HepG2 (cell line): ENCODE data around the gene EGLN2. TPM values are rescaled to one million over a fixed set of nuclear protein-coding genes. Genes with fewer than 3 reads are reported as not detected.
"Not testable (repeated sequence)": the region's sequence is repeated elsewhere in the genome, so short reads cannot be mapped to it uniquely, and the experiment has no call there.

Source experiments
- ATAC-seq: fragments of 200-7000 bp; cut with Tn5 transposase; 3 replicates; pipeline ENCODE4 v1.9.1; 2020; ENCODE audit warnings: mild to moderate bottlenecking, moderate library complexity
- BruUV-seq: library from RNA; stranded (reverse); fragments of 400-500 nt; replicated peaks from 2 replicates; lab custom pipeline; 2021; lab: Mats Ljungman, UMichigan
- CTCF ChIA-PET: fragments of 300-600 bp; formaldehyde crosslinking; extraction: SDS; loops from one replicate; lab custom pipeline; 2021; ENCODE audit warnings: low total read pairs, inconsistent platforms, low intra/inter-chr PET ratio; lab: Yijun Ruan, JAX
- POLR2A ChIA-PET: fragments of 350-600 bp; sonication (Branson Sonifier 250); formaldehyde crosslinking; loops from one replicate; lab custom pipeline; 2020; ENCODE audit warnings: antibody characterized with exemption, inconsistent platforms; lab: Yijun Ruan, JAX
- DNase-seq: peaks from one replicate; pipeline ENCODE4 v3.0.0-alpha.2; 2015; ENCODE audit warnings: low spot score
- FAIRE-seq: peaks from 3 replicates; lab custom pipeline; 2011; peaks lifted over from hg19 to GRCh38; lab: Jason Lieb, UNC
- H2AFZ ChIP-seq: one replicate; pipeline ENCODE4 v1.6.1; 2011; ENCODE audit warnings: low read length, inconsistent platforms
- H3K27ac ChIP-seq: fragments of 300-600 bp; 3 replicates; pipeline ENCODE4 v1.8.0; 2011; ENCODE audit warnings: mixed run types, mild to moderate bottlenecking, mixed read lengths, low read length, inconsistent platforms; ENCODE audit not compliant: insufficient read depth; ENCODE audit errors: extremely low read length
- H3K27me3 ChIP-seq, 2 experiments: fragments of 200-600 bp in 1 of 2; 2 replicates in 1 of 2; 3 replicates in 1 of 2; pipeline versions ENCODE4 v1.6.0 to v1.8.0; 2011; ENCODE audit warnings: low read length in 2 of 2, mild to moderate bottlenecking in 2 of 2, moderate library complexity in 2 of 2, inconsistent platforms in 1 of 2; ENCODE audit not compliant: insufficient read depth in 2 of 2, control insufficient read depth in 1 of 2
- H3K36me3 ChIP-seq, 2 experiments: fragments of 200-600 bp in 1 of 2; replicated peaks in 1 of 2; 2 replicates in 1 of 2; 3 replicates in 1 of 2; pipeline versions ENCODE4 v1.5.1 to v1.8.0; 2011; ENCODE audit warnings: low read length in 2 of 2, inconsistent platforms in 1 of 2; ENCODE audit not compliant: insufficient read depth in 2 of 2, control insufficient read depth in 1 of 2
- H3K4me1 ChIP-seq: 2 replicates; pipeline ENCODE4 v1.5.1; 2012; ENCODE audit warnings: low read length, inconsistent platforms; ENCODE audit not compliant: insufficient read depth
- H3K4me2 ChIP-seq: 2 replicates; pipeline ENCODE4 v1.6.0; 2011; ENCODE audit warnings: low read depth, low read length, inconsistent platforms
- H3K4me3 ChIP-seq, 3 experiments: fragments of 200-600 bp in 1 of 3; sonication (generic), shearing (Covaris generic) in 1 of 3; replicated peaks in 1 of 3; 2 replicates each; pipeline ENCODE4 v1.5.1; 2011 to 2016; ENCODE audit warnings: low read length in 3 of 3, inconsistent platforms in 2 of 3, low read depth in 2 of 3, mild to moderate bottlenecking in 2 of 3, control low read depth in 1 of 3, mixed read lengths in 1 of 3; ENCODE audit not compliant: insufficient read depth in 1 of 3
- H3K79me2 ChIP-seq: one replicate; pipeline ENCODE4 v1.6.1; 2011; ENCODE audit warnings: low read length, inconsistent platforms; ENCODE audit not compliant: insufficient read depth
- H3K9ac ChIP-seq: 2 replicates; pipeline ENCODE4 v1.6.0; 2011; ENCODE audit warnings: mild to moderate bottlenecking, low read depth, low read length, inconsistent platforms; ENCODE audit not compliant: insufficient read depth
- H3K9me3 ChIP-seq: 2 replicates; pipeline ENCODE4 v1.5.1; 2012; ENCODE audit warnings: mild to moderate bottlenecking, low read length
- H4K20me1 ChIP-seq: 2 replicates; pipeline ENCODE4 v1.6.0; 2011; ENCODE audit warnings: inconsistent platforms, mild to moderate bottlenecking, low read length, moderate library complexity; ENCODE audit not compliant: insufficient read depth
- WGBS: methylation state at CpG from one replicate; pipeline ENCODE4 v1.1.6; 2017; ENCODE audit warnings: low lambda C conversion rate; 5-methylcytosine and 5-hydroxymethylcytosine counted together
- in situ Hi-C: cut with HindIII; loops from 2 replicates; pipeline ENCODE4 v1.10.0; 2017; ENCODE audit warnings: low pct_unique_long_range_greater_than_20kb; ENCODE audit not compliant: extremely low pct_ligation_motif_present
- intact Hi-C: fragments of 100-400 bp; cut with micrococcal nuclease; formaldehyde crosslinking; loops from one replicate; pipeline ENCODE4 v1.10.0; 2022; ENCODE audit not compliant: unreplicated experiment
- polyA plus RNA-seq, 8 experiments: library from polyadenylated mRNA; depleted of rRNA in 3 of 8; stranded (reverse) in 7 of 8; unstranded in 1 of 8; fragments of >200 nt; fragmentation: Illumina TruSeq in 4 of 8; extraction: Trizol in 4 of 8; gene quantifications; 2 replicates each; pipeline versions ENCODE4 v1.2.1 to v1.2.3, GENCODE V29; 2011 to 2016; ENCODE audit warnings: low read depth in 4 of 8, missing spikeins in 1 of 8, mixed read lengths in 1 of 8; ENCODE audit not compliant: insufficient read depth in 1 of 8
- total RNA-seq, 5 experiments: library from RNA; depleted of rRNA; stranded (reverse); fragments of >200 nt; fragmentation: Illumina TruSeq; extraction: Trizol; gene quantifications; 2 replicates each; pipeline ENCODE4 v1.2.3, GENCODE V29; 2016; ENCODE audit warnings: low read depth in 1 of 5

EGLN2 gene
- total and polyA plus RNA-seq, 2 of the 13 experiments (the other 11 are each of a cell fraction or from before 2014, with no cell fraction given), result 16.5 to 40.8 TPM

DNA sequence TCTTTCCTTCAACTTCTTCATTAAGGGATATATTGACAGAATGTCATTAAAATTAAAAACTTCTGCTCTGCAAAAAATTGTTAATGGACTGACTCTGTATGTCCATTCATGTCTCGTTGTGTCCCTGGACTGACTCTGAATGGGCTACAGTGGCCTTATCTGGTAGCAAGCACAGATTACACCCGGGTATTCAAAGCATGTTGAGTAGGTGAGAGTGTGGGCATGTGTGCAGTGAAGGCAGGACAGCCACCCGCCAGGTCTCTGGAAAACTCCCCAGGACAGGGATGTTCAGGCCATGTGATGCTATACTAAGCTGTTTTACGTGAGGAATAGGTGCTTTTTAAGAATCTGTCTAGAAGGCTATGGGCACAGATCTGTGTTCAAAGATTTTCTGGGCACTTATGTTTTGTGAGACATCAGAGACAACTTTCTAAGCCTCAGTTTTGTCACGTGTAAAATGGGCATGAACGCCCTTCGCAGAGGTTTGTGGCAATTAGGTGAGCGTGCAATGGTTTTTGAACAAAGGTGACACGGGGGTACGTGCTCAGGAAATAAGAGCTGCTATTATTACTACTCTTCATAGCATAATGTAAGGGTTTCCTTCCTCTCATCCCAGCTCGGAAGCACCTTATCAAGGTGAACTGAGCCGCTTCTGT lies 44.1 kb downstream of the EGLN2 start:
- ATAC-seq, H3K36me3 ChIP-seq, H3K27ac ChIP-seq, FAIRE-seq, in situ Hi-C loops, H3K4me3 ChIP-seq, CTCF ChIA-PET, H3K9me3 ChIP-seq, DNase-seq, H3K9ac ChIP-seq, POLR2A ChIA-PET, H3K79me2 ChIP-seq, H2AFZ ChIP-seq, intact Hi-C loops, H3K4me2 ChIP-seq, H3K4me1 ChIP-seq, BruUV-seq, H4K20me1 ChIP-seq: not testable (repeated sequence)
- WGBS, result 62% methylated on average over 9 of the region's 12 CpGs
- peaks cover 0 to 12% of the 10 kb centered on the region in 2 experiments; a peak in 2 of 5 replicates for H3K27me3 ChIP-seq

DNA sequence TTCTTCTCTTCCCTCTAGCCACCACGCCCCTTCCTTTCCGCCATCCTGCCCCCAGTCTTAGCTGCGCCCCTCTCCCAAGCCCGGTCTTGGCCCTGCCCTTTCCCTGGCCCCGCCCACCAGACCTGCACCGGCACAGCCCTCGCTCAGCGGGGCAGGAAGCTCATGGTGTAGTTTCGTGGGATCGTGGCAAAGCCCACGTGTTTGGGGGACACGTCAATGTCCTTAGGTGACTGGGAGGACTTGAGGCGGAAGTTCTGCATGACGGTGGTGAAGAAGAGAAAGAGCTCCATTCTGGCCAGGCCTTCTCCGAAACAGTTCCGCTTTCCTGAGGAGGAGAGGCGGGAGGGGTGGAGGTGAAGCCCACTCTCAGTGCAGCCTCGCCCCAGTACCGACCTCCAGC lies 44.7 kb downstream of the EGLN2 start:
- H3K9ac ChIP-seq, FAIRE-seq, BruUV-seq, H3K79me2 ChIP-seq, H3K36me3 ChIP-seq, intact Hi-C loops, POLR2A ChIA-PET, ATAC-seq, H4K20me1 ChIP-seq, CTCF ChIA-PET, H3K27ac ChIP-seq, DNase-seq, H3K4me1 ChIP-seq, in situ Hi-C loops, H3K9me3 ChIP-seq, H3K4me3 ChIP-seq, H2AFZ ChIP-seq, H3K4me2 ChIP-seq: not testable (repeated sequence)
- peaks cover 0 to 12% of the 10 kb centered on the region in 2 experiments; a peak in 2 of 5 replicates for H3K27me3 ChIP-seq
- WGBS, result 40% methylated on average over 18 of the region's 19 CpGs

DNA sequence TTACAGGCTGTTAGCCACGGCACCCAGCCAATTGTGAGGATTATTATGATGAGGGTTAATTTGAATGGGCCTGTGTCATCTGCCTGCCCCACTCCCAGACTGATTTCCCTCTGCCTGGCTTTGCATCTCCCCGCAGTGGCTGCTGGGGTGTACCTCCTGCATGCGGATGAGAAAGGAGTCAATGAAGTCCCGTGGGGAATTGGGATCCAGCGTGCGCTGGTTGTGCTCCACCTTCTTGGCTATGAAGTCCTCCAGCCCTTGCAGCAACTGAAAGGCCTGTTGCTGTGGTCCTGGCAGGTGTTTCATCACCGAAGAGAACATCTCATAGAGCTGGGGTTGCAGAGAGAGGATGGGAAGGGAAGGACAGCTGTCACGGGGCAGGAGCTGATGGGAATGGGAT lies 47.7 kb downstream of the EGLN2 start:
- DNase-seq, H4K20me1 ChIP-seq, H3K9ac ChIP-seq, H3K4me3 ChIP-seq, intact Hi-C loops, FAIRE-seq, H3K27ac ChIP-seq, CTCF ChIA-PET, H2AFZ ChIP-seq, BruUV-seq, H3K4me2 ChIP-seq, in situ Hi-C loops, H3K79me2 ChIP-seq, H3K9me3 ChIP-seq, H3K36me3 ChIP-seq, H3K4me1 ChIP-seq, POLR2A ChIA-PET, ATAC-seq: not testable (repeated sequence)
- 18% methylated on average over 7 of the region's 8 CpGs for WGBS
- peaks cover 0 to 17% of the 10 kb centered on the region in 2 experiments; a peak in 4 of 5 replicates for H3K27me3 ChIP-seq

DNA sequence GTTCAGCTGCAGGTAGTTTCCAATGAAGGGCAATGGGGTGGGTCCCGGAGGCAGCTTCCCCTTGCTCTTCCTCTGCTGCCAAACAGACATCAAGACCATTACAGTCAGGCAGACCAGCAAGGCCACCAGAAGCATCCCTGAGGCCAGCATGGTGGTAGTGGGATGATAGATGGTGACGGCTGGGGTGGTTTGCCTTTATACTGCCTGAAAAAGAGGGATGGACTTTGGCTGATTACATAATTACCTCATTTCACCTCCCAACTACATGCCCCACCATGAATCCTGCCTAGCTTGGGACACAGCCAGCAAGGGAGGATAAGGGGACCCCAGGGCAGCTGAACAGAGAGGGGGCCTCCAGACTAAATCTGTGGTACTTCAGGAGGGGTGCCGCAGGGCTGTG lies 51.3 kb downstream of the EGLN2 start, which contains the start of gene CYP2A6:
TSS of gene CYP2A6 (minus strand) at position 171 of the 400 bp plus-strand sequence. CDS start at position 150, 21 bp downstream.
- H3K4me3 ChIP-seq, CTCF ChIA-PET, H3K27ac ChIP-seq, ATAC-seq, H2AFZ ChIP-seq, H3K9ac ChIP-seq, H3K79me2 ChIP-seq, H3K4me1 ChIP-seq, FAIRE-seq, DNase-seq, BruUV-seq, in situ Hi-C loops, intact Hi-C loops, H4K20me1 ChIP-seq, H3K9me3 ChIP-seq, H3K27me3 ChIP-seq, H3K4me2 ChIP-seq, POLR2A ChIA-PET, H3K36me3 ChIP-seq: not testable (repeated sequence)
- WGBS, result 100% methylated on average over 1 of the region's 3 CpGs
